Cerebellar cortex (tissue), 1 donor: Measurements from ENCODE around the gene FXYD2.

Experiments used
- DNase-seq: peaks from one replicate; pipeline ENCODE4 v3.0.0-alpha.2; 2015; ENCODE audit warnings: low spot score

The FXYD2 gene

DNA sequence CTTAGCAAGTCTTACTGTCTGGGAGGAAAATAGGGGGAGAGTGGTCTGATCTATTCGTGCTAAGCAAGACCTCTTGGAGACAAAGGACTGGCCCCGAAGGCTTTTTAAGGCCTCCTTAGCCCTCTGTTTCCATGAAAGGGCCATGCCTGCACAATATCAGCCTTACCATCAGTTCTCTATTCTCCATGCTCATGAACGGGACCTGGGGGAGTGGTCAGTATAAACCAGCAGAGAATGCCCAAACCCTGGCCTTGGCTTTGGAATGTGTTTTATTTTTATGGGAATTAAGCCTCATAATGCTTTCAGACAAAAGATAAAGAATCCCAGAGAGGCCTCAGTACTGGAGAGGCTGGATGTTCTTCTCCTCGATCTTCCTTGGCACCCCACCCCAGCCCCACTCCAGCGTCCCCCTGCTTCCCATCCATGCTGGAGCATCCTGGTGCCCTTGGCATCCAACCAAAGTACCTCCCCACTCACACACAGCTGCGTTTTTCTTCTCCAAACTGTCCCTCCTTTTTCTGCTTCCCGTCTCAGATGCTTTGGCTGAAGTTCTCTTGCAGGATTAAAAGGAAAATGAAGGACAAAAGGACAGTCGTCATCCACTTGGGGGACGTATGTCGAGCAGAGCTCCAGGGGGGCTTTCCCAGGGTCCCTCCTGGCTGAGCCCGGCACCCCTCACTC, 33.3 kb upstream of the FXYD2 start:
- no peak for DNase-seq

- DNase-seq = no peak
Measured at GRCh38 chr11:117855912-117856651, 31.5 kb upstream of the FXYD2 start.

GRCh38 chr11:117855186-117855845, 30.8 kb upstream of the FXYD2 start:
- no peak for DNase-seq

DNA sequence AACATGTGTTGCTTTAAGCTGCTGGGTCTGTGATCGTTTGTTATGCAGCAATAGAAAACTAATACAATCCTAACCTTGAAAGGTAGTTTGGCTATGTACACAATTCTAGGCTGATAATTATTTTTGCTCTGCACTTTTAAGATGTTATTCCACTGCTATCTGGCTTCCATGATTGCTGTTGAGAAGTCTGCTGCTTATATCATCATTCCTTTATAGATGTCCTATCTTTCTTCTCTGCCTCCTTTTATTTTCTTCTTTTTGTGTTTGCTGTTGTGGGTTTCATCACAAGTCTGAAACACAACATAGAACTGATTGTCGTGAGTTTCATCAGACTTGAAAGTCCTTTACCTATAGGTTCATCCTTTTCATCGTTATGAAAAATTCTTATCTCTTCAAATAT, 27.8 kb upstream of the FXYD2 start:
- no peak for DNase-seq

DNA sequence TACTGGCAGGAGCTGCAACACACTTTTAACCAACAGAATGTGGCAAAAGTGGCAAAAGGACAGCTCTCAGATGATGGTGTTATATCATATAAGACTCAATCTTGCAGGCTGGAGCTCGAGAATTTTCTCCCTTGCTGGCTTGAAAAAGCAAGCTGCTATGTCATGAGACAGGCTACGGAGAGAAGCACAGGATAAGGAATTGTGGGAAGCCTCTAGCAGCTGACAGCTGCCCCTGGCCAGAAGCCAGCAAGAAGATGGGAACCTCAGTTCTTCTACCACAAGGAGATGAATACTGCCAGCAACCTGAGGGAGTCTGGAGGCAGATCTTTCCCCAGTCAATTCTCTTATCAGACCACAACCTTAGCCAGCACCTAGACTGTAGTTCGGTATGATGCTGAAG, 27.3 kb upstream of the FXYD2 start:
- DNase-seq = peak; percentile 51

GRCh38 chr11:117851106-117851505, 26.6 kb upstream of the FXYD2 start:
- peak; percentile 59 for DNase-seq

- DNase-seq = no peak
Measured at GRCh38 chr11:117849781-117850414, 25.4 kb upstream of the FXYD2 start.

- peak; percentile 82 for DNase-seq
Measured at GRCh38 chr11:117843666-117844484, 19.3 kb upstream of the FXYD2 start.

GRCh38 chr11:117842131-117842941, 17.8 kb upstream of the FXYD2 start:
- no peak for DNase-seq

- no peak for DNase-seq
Measured at GRCh38 chr11:117841551-117842031, 17.0 kb upstream of the FXYD2 start.

GRCh38 chr11:117840881-117841550, 16.5 kb upstream of the FXYD2 start:
- DNase-seq = no peak

DNA sequence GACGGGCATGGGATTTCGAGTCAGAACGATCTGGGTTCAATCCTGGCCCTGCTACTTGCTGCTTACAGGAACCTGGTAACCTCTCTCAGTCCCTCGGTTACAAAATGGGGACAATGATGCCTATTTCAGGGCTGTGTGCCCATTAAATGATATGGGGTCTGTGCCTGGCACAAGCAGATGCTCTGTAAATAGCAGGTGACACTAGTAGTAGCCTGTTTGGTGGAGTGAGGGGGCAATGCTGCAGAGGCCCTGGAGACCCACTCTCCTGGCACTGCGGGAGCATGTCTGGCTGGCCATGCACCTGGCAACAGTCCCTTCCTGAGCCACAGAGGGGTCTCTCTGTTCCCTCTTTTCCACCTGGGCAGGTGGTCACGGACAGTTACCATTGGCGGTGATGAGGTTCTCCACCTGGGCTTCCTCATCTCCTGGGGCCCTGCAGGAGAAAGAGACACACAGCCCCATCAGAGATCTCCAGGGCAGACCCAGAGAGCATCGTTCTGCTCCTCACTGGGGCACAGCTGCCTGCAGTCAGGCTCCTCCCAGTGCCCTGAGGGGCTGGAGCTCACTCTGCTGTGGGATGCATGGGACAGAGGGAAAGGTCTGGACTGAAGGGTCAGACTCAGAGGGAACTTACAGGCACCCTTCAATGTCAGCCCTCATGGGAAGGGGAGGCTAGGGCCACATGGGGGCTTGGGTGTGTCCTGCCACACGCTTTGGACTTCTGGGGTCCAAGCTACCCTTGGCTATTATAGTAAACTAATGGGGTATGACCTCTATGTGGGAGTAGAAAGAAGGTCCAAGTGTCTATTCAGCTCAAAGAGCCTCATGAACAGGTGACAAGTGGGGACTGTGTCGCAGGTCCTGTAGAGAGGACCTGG, 15.6 kb upstream of the FXYD2 start:
- no peak for DNase-seq

- DNase-seq = no peak
Measured at GRCh38 chr11:117839380-117839881, 14.9 kb upstream of the FXYD2 start.

DNA sequence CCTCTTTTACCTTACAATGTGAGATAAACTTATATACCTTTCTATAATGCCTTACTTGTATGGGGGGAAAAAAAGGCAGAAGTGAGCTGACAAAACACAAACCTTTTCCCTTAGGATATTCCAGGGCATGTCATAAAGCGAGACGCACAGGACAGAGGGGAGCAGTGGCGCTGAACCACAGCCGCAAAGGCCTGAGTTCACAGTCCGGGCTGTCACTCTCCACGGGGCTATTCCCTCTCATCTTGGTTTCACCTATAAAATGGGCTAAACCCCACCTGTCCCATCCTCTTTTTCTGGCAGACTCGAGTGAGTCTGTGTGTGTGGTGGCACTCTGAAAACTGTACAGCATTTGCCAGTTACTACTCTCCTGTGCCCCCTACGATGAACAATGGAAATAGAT, 14.4 kb upstream of the FXYD2 start:
- no peak for DNase-seq

DNA sequence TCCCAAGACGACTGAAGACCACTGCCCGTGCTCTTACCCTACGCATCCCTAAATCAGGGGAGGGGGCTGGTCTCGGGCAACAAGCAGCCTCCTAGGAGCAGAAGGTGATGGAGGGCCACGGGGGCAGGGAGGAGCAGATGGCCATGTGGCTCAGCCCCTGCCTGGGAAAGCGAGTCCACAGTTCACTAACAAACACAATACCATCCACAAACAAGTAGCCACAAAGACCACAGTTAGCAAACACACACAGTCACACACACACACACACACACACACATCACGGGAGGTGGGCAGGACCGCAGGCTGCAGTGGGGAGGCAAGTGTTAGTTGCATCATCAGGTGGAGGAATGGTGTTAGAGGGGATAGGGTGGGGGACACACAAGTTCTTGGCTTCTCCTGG, 13.2 kb upstream of the FXYD2 start:
- DNase-seq = no peak

GRCh38 chr11:117837070-117837776, 12.7 kb upstream of the FXYD2 start:
- DNase-seq = no peak

- no peak for DNase-seq
Measured at GRCh38 chr11:117836077-117836960, 11.8 kb upstream of the FXYD2 start.
